PC-9 (cell line): ENCODE results near the gene FOXC1.

ENCODE experiments used
- CTCF ChIP-seq: fragments of 200-600 bp; sonication (generic); conservative IDR thresholded peaks from 2 replicates; pipeline ENCODE4 v1.6.1; 2017; ENCODE audit warnings: mixed run types, antibody characterized with exemption, mild to moderate bottlenecking, moderate library complexity
- EZH2 ChIP-seq: fragments of 200-600 bp; sonication (generic); IDR thresholded peaks from 2 replicates; pipeline ENCODE4 v1.8.0; 2017; ENCODE audit warnings: antibody characterized with exemption, low read depth

GRCh38 chr6:1630212-1630770 is 20.6 kb downstream of the FOXC1 start:
- TF ChIP-seq CTCF: no peak
- TF ChIP-seq EZH2: no peak
